T-helper 17 cell (primary cell): ENCODE data around the gene TTLL7. TPM values are rescaled to one million over a fixed set of nuclear protein-coding genes. Genes with fewer than 3 reads are reported as not detected.

Source experiments
- ATAC-seq: fragments of 150-1000 bp; cut with Tn5 transposase; 2 replicates; pipeline ENCODE4 v1.10.0; 2021; ENCODE audit warnings: mild to moderate bottlenecking, moderate library complexity
- DNase-seq, 3 donors: peaks; one replicate each; pipeline versions ENCODE4 v3.0.0 to v3.0.0-alpha.2; 2020 to 2021
- H3K9me3 ChIP-seq: one replicate; pipeline ENCODE4 v1.7.0; 2013; ENCODE audit warnings: low read length, mild to moderate bottlenecking; ENCODE audit not compliant: control insufficient read depth, poor library complexity, severe bottlenecking
- H3K27ac Mint-ChIP-seq: one replicate; pipeline ENCODE4 v1.8.0; 2022; ENCODE audit warnings: mild to moderate bottlenecking, moderate library complexity, mixed read lengths
- H3K27me3 Mint-ChIP-seq: one replicate; pipeline ENCODE4 v1.8.0; 2022; ENCODE audit warnings: mixed read lengths
- H3K36me3 Mint-ChIP-seq: one replicate; pipeline ENCODE4 v1.8.0; 2022; ENCODE audit warnings: low read depth, mixed read lengths
- H3K4me1 Mint-ChIP-seq: one replicate; pipeline ENCODE4 v1.8.0; 2022; ENCODE audit warnings: mild to moderate bottlenecking, mixed read lengths
- H3K4me3 Mint-ChIP-seq: one replicate; pipeline ENCODE4 v1.8.0; 2022; ENCODE audit warnings: mild to moderate bottlenecking, moderate library complexity, mixed read lengths
- total RNA-seq, 4 donors: library from RNA in 2 of 4; stranded (reverse) in 2 of 4; gene quantifications; one replicate each; pipeline ENCODE4 v1.2.3 and lab custom pipeline; 2022 to 2026

TTLL7 gene
- total RNA-seq, 2 donors from 2014 or later, result 0.60 to 1.5 TPM

- no peak for DNase-seq
- Mint-ChIP-seq H3K4me1 (peaks cover 6% of the 10 kb centered on the region), H3K27me3 (peaks cover 5% of the 10 kb centered on the region), H3K4me3 (no peak overlapping the region), H3K36me3 (no peaks in the 10 kb centered on the region), H3K27ac (no peak overlapping the region)
- H3K9me3 ChIP-seq, result no peaks in the 10 kb centered on the region
- no peak for ATAC-seq
These were observed 64.4 kb downstream of the TTLL7 start for GRCh38 chr1:83934550-83934949.

DNA sequence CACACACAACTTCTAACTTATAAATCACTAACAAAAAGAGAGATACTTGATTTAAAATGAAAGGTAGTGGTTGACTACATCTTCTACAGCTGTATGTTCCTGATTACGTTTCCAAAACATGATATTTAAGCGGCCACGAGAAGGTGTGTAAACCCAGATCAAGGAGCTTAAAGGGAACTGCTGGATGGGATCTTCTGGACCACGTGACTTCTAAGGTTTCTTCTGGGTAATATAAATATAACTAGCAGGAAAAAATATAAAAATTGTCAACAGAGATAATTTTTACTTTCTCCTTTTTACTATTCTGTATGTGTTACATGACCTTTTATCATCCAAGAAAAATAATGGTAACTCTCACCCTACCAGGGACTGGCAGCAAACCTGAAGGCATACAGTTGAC is 66.2 kb downstream of the TTLL7 start:
- H3K9me3 ChIP-seq, result no peaks in the 10 kb centered on the region
- peaks cover 5% of the 10 kb centered on the region for H3K27me3 Mint-ChIP-seq
- no peak overlapping the region for H3K4me3 Mint-ChIP-seq
- H3K36me3 Mint-ChIP-seq, result no peaks in the 10 kb centered on the region
- ATAC-seq, result no peak
- H3K4me1 Mint-ChIP-seq, result peaks cover 6% of the 10 kb centered on the region
- DNase-seq, result no peak
- H3K27ac Mint-ChIP-seq, result no peak overlapping the region

DNA sequence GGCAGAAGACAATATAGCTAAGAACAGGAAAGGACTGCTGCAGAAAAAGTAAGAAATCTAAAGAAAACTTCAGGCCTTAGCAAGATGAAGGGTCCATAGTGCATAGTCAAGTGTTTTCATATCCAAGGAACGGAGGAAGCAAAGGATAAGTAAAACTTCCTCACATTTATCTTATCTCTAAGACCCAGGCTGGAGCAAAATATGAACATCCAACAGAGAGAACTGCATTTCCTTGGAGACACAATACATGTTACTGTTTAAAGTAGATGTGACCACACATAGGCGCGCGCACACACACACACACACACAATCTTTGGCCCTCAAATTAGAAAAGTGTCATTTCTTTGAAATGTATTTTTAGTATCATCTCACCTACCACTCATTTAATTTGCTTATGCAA is 66.7 kb downstream of the TTLL7 start:
- DNase-seq, result no peak
- H3K4me3 Mint-ChIP-seq, result no peak overlapping the region
- H3K9me3 ChIP-seq, result no peaks in the 10 kb centered on the region
- H3K27ac Mint-ChIP-seq, result no peak overlapping the region
- H3K27me3 Mint-ChIP-seq, result peaks cover 7% of the 10 kb centered on the region
- H3K4me1 Mint-ChIP-seq, result peaks cover 8% of the 10 kb centered on the region
- no peak for ATAC-seq
- H3K36me3 Mint-ChIP-seq, result no peaks in the 10 kb centered on the region

DNA sequence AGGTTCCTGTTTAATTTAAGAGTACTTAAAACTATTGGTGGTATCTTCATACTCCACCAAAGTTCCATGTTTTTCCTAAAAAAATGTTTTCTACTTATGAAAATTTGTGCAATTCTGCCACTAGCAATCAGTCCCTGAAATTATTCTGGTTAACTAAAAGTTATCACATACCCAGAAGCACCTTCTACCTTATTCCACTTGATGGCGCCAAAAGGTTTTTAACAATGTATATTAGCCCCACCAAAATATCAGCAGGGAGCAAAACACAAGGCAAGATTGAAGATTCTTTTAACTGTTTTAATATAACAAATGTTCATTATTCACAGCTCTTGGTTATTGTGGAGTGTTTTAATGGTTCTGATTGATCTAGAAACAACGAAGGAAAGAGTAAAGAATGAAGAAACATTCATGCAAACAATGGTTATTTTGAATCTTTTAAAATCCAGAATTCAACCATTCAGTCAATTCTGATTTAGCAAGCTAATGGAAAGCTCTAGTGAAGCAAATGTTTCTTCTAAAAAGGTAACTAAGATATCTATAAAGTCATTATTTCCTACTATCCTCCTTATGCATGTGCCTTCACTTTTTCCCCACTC is 67.2 kb downstream of the TTLL7 start:
- peaks cover 8% of the 10 kb centered on the region for H3K4me1 Mint-ChIP-seq
- ATAC-seq (peak; percentile 78), DNase-seq (no peak)
- H3K27me3 Mint-ChIP-seq, result peaks cover 11% of the 10 kb centered on the region
- no peaks in the 10 kb centered on the region for H3K36me3 Mint-ChIP-seq
- no peak overlapping the region for H3K4me3 Mint-ChIP-seq
- no peaks in the 10 kb centered on the region for H3K9me3 ChIP-seq
- no peak overlapping the region for H3K27ac Mint-ChIP-seq

GRCh38 chr1:83929184-83929583 is 69.7 kb downstream of the TTLL7 start:
- peaks cover 3% of the 10 kb centered on the region for H3K36me3 Mint-ChIP-seq

DNA sequence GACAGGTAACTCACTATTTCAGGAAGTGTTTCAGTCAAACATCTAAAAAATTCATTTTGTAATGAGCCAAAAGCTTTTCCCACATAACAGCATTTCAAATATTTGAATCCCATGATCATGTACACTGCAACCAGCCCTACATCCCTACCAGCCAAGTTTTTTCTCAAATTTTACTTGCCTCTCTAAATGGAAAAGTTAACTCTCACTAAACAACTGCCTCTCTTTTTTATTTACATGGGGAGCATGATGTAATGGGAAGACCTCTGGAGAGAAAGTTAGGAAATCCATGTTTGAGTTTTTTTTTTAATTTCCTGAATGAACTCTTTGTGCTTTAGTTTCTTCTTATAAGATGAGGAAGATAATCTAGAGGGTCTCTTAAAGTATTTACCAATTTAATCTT is 70.5 kb downstream of the TTLL7 start:
- H3K9me3 ChIP-seq, result no peaks in the 10 kb centered on the region
- DNase-seq, result no peak
- H3K4me3 Mint-ChIP-seq, result no peak overlapping the region
- ATAC-seq, result no peak
- H3K36me3 Mint-ChIP-seq, result peaks cover 3% of the 10 kb centered on the region
- H3K27ac Mint-ChIP-seq, result no peak overlapping the region
- H3K27me3 Mint-ChIP-seq, result peaks cover 21% of the 10 kb centered on the region
- peaks cover 6% of the 10 kb centered on the region for H3K4me1 Mint-ChIP-seq

More at GRCh38 chr1:83929184-83929583, 69.7 kb downstream of the TTLL7 start:
- Mint-ChIP-seq H3K4me1 (peaks cover 9% of the 10 kb centered on the region), H3K27ac (no peak overlapping the region), H3K27me3 (peaks cover 13% of the 10 kb centered on the region), H3K4me3 (no peak overlapping the region)
- DNase-seq, result no peak
- H3K9me3 ChIP-seq, result no peaks in the 10 kb centered on the region
- ATAC-seq, result no peak

- H3K36me3 Mint-ChIP-seq, result peaks cover 3% of the 10 kb centered on the region
- H3K9me3 ChIP-seq, result no peaks in the 10 kb centered on the region
- H3K4me1 Mint-ChIP-seq, result peaks cover 6% of the 10 kb centered on the region
- H3K4me3 Mint-ChIP-seq, result no peak overlapping the region
- H3K27ac Mint-ChIP-seq, result no peak overlapping the region
- H3K27me3 Mint-ChIP-seq, result peaks cover 22% of the 10 kb centered on the region
- ATAC-seq (no peak), DNase-seq (no peak)
These were observed 71.2 kb downstream of the TTLL7 start for GRCh38 chr1:83927701-83928100.

DNA sequence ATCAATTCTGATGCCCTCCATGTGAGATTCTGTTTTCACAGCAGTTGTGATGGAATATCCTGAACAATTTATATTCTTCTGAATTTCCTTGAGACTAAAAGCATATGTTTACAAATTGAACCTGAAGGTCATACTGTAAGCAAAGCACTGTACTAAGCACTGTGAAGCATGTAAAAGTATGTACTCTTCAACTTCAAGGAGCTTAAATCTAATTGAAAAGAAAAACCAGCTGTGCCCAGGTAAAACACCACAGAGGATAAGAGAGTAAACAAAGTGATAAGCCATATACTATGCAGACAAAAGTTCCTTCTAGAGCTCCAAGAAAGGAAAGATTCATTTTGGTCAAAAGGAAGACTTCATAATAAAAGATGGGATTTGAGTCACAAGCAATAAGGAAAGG is 71.9 kb downstream of the TTLL7 start:
- Mint-ChIP-seq H3K27ac (no peak overlapping the region), H3K27me3 (peaks cover 22% of the 10 kb centered on the region), H3K36me3 (peaks cover 3% of the 10 kb centered on the region), H3K4me1 (peaks cover 6% of the 10 kb centered on the region), H3K4me3 (no peak overlapping the region)
- H3K9me3 ChIP-seq, result no peaks in the 10 kb centered on the region
- DNase-seq (no peak), ATAC-seq (no peak)

GRCh38 chr1:83923553-83923952 is 75.4 kb downstream of the TTLL7 start:
- no peak for DNase-seq
- Mint-ChIP-seq H3K36me3 (peaks cover 3% of the 10 kb centered on the region), H3K27me3 (peaks cover 29% of the 10 kb centered on the region), H3K27ac (no peak overlapping the region), H3K4me1 (peaks cover 8% of the 10 kb centered on the region), H3K4me3 (no peak overlapping the region)
- H3K9me3 ChIP-seq, result no peaks in the 10 kb centered on the region
- ATAC-seq, result no peak

- H3K27ac Mint-ChIP-seq, result no peak overlapping the region
- no peaks in the 10 kb centered on the region for H3K9me3 ChIP-seq
- DNase-seq, result no peak
- H3K4me3 Mint-ChIP-seq, result no peak overlapping the region
- peaks cover 3% of the 10 kb centered on the region for H3K36me3 Mint-ChIP-seq
- peaks cover 29% of the 10 kb centered on the region for H3K27me3 Mint-ChIP-seq
- peaks cover 7% of the 10 kb centered on the region for H3K4me1 Mint-ChIP-seq
- no peak for ATAC-seq
These were observed 76.5 kb downstream of the TTLL7 start for GRCh38 chr1:83922431-83922830.

DNA sequence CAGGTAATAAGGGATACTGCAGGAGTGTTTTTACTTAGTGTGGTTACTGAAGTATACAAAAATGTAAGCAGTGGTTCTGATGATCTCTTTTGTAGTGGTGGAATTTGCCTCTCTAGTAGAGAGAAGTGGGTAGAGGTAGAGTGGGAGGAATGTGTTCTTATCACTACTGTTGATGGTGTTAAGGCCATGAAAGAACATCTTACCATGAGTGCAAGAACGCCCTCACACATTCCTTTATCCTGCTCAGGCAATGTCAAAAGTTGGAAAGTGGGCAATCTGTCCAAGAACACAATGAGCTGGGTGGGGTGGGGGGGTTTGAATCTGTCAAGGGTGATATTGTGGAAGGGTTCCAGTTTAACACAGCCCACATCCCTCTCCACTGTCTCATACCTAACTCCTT is 78.6 kb downstream of the TTLL7 start:
- Mint-ChIP-seq H3K36me3 (no peaks in the 10 kb centered on the region), H3K27ac (no peak overlapping the region), H3K4me1 (peaks cover 2% of the 10 kb centered on the region), H3K4me3 (no peak overlapping the region), H3K27me3 (peaks cover 24% of the 10 kb centered on the region)
- DNase-seq, result no peak
- no peaks in the 10 kb centered on the region for H3K9me3 ChIP-seq
- ATAC-seq, result no peak

DNA sequence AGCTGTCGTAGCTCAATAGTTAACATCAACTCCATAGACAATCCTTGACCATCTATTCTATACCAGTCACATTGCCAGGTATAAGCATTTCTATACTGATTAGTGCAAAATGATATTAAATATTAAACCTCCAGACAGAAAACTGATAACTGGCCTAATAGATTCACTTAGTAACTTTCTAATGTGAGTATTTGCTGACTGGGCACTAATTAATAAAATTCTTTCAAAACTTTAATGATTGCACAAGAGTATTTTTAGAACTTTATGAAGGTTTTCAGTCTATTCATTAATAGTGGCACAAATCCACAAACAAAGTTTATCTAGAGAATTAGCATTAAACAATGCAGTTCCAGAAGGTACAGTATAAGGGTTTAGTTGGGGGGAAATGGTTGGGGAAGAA is 79.1 kb downstream of the TTLL7 start:
- H3K27ac Mint-ChIP-seq, result no peak overlapping the region
- no peaks in the 10 kb centered on the region for H3K9me3 ChIP-seq
- H3K4me1 Mint-ChIP-seq, result peaks cover 2% of the 10 kb centered on the region
- ATAC-seq (no peak), DNase-seq (no peak)
- H3K27me3 Mint-ChIP-seq, result peaks cover 24% of the 10 kb centered on the region
- H3K4me3 Mint-ChIP-seq, result no peak overlapping the region
- no peaks in the 10 kb centered on the region for H3K36me3 Mint-ChIP-seq

DNA sequence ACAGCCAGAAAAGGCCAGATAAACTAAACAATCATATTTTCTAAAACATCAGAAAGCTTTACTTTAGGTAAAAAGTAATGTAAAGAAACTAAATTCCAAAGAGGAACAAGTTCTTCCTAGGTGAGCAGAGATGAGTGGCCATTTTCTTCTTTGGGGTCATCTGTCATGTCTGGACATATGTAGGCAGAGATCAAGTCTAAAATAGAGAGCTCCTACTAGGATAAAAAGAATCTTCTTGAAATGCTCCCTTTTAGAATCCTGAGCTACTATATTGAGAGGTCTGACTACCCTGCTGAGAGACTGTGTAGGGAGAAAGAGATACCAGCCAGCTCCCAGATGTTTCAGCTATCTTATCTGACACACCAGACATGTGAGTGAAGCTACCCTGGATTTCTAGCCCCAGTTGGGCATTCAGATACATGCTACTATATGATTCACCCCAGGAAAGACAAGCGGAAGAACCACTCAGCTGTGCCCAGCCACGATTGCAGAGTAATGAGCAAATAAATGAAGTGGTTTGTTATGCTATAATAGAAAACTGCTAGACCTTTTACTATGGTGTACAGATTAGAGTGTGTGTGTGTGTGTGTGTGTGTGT is 80.1 kb downstream of the TTLL7 start:
- peaks cover 25% of the 10 kb centered on the region for H3K27me3 Mint-ChIP-seq

GRCh38 chr1:83917959-83918358 is 81.0 kb downstream of the TTLL7 start:
- H3K9me3 ChIP-seq, result no peaks in the 10 kb centered on the region
- ATAC-seq (no peak), DNase-seq (no peak)
- no peaks in the 10 kb centered on the region for H3K36me3 Mint-ChIP-seq
- H3K27ac Mint-ChIP-seq, result no peak overlapping the region
- H3K4me1 Mint-ChIP-seq, result peaks cover 2% of the 10 kb centered on the region
- H3K27me3 Mint-ChIP-seq, result peaks cover 20% of the 10 kb centered on the region
- no peak overlapping the region for H3K4me3 Mint-ChIP-seq

More for the DNA sequence above, 80.1 kb downstream of the TTLL7 start:
- H3K9me3 ChIP-seq, result no peaks in the 10 kb centered on the region
- Mint-ChIP-seq H3K4me1 (peaks cover 2% of the 10 kb centered on the region), H3K36me3 (no peaks in the 10 kb centered on the region), H3K4me3 (no peak overlapping the region), H3K27ac (no peak overlapping the region)
- DNase-seq (no peak), ATAC-seq (no peak)
